Loucy (cell line): ENCODE measurements around the gene ST6GALNAC1.

Source experiments
- H2AFZ ChIP-seq: fragments of 200-600 bp; sonication (generic); 2 replicates; pipeline ENCODE4 v1.6.0; 2016; ENCODE audit warnings: antibody characterized with exemption, mild to moderate bottlenecking, low read length, moderate library complexity
- H3F3A ChIP-seq: fragments of 200-600 bp; 2 replicates; pipeline ENCODE4 v1.6.0; 2016; ENCODE audit warnings: antibody characterized with exemption, low read depth, mild to moderate bottlenecking
- H3K27me3 ChIP-seq: fragments of 200-600 bp; sonication (generic); 2 replicates; pipeline ENCODE4 v1.6.1; 2014; ENCODE audit warnings: low read length, mild to moderate bottlenecking; ENCODE audit not compliant: insufficient read depth, poor library complexity, severe bottlenecking
- H3K36me3 ChIP-seq: fragments of 200-600 bp; sonication (generic); 2 replicates; pipeline ENCODE4 v1.6.1; 2016; ENCODE audit warnings: low read length; ENCODE audit not compliant: insufficient read depth
- H3K4me1 ChIP-seq: fragments of 200-600 bp; sonication (generic); 2 replicates; pipeline ENCODE4 v1.5.1; 2014; ENCODE audit warnings: low read length, mild to moderate bottlenecking; ENCODE audit not compliant: insufficient read depth, poor library complexity, severe bottlenecking
- H3K4me2 ChIP-seq: fragments of 200-600 bp; sonication (generic); 2 replicates; pipeline ENCODE4 v1.6.0; 2014; ENCODE audit warnings: antibody characterized with exemption, low read length, low read depth, mild to moderate bottlenecking; ENCODE audit not compliant: poor library complexity, severe bottlenecking
- H3K4me3 ChIP-seq: fragments of 200-600 bp; sonication (generic); 2 replicates; pipeline ENCODE4 v1.5.1; 2014; ENCODE audit warnings: low read length, mild to moderate bottlenecking, mixed read lengths; ENCODE audit not compliant: poor library complexity, severe bottlenecking
- H3K79me2 ChIP-seq: fragments of 200-600 bp; sonication (generic); 2 replicates; pipeline ENCODE4 v1.6.1; 2014; ENCODE audit warnings: low read length; ENCODE audit not compliant: insufficient read depth
- H3K9ac ChIP-seq: fragments of 200-600 bp; sonication (generic); 2 replicates; pipeline ENCODE4 v1.6.0; 2014; ENCODE audit warnings: mild to moderate bottlenecking, low read depth, low read length, moderate library complexity; ENCODE audit not compliant: poor library complexity, severe bottlenecking
- H3K9me2 ChIP-seq: fragments of 200-600 bp; sonication (generic); replicated peaks from 2 replicates; pipeline ENCODE4 v1.6.1; 2016; ENCODE audit warnings: low read depth, low read length, mixed read lengths
- H3K9me3 ChIP-seq: fragments of 200-600 bp; sonication (generic); 2 replicates; pipeline ENCODE4 v1.6.1; 2014; ENCODE audit warnings: mild to moderate bottlenecking, antibody characterized with exemption, low read length, low read depth; ENCODE audit not compliant: insufficient read depth
- H4K20me1 ChIP-seq: fragments of 200-600 bp; sonication (generic); 2 replicates; pipeline ENCODE4 v1.6.0; 2014; ENCODE audit warnings: antibody characterized with exemption, low read length, mild to moderate bottlenecking; ENCODE audit not compliant: insufficient read depth, poor library complexity, severe bottlenecking
- EZH2phosphoT487 ChIP-seq: fragments of 200-600 bp; IDR thresholded peaks from 2 replicates; pipeline ENCODE4 v1.6.1; 2018; ENCODE audit warnings: antibody characterized with exemption, mild to moderate bottlenecking, moderate library complexity, borderline replicate concordance
- TF ChIP-seq, protein P1 (sequence below): fragments of 200-600 bp; sonication (generic); conservative IDR thresholded peaks from 2 replicates; pipeline ENCODE4 v1.5.1; 2014; ENCODE audit warnings: mild to moderate bottlenecking, antibody characterized with exemption, low read length

ST6GALNAC1 gene

DNA sequence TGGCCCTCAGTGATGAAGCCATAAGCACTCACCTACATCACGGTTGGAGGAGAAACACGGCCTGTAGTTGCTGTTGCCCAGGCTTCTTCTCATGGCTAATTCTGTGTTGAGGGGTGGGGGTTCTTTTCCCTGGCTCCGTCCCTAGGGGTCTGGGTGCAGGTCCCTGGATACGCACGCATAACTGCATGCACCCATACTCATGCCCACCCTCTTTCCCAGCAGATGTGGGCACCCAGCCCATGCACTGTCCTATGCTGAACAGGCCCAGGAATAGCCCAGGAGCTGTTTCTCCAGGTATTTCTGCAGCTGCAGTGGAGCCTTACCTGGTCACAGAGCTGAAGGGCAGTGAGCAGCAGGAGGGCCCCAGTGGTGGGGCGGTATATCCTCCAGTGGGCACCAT, 18.1 kb downstream of the ST6GALNAC1 start:
- no peaks in the 10 kb centered on the region for H3K9me2 ChIP-seq
- H3K36me3 ChIP-seq, result no peaks in the 10 kb centered on the region
- no peaks in the 10 kb centered on the region for H3K27me3 ChIP-seq
- H3K9ac ChIP-seq, result no peak overlapping the region
- peaks cover 3% of the 10 kb centered on the region for H3K4me1 ChIP-seq
- H4K20me1 ChIP-seq, result no peaks in the 10 kb centered on the region
- H3K9me3 ChIP-seq, result no peaks in the 10 kb centered on the region
- H3K79me2 ChIP-seq, result no peaks in the 10 kb centered on the region
- H3K4me2 ChIP-seq, result no peak overlapping the region
- no peak for TF ChIP-seq EZH2phosphoT487
- TF ChIP-seq, protein P1, sequence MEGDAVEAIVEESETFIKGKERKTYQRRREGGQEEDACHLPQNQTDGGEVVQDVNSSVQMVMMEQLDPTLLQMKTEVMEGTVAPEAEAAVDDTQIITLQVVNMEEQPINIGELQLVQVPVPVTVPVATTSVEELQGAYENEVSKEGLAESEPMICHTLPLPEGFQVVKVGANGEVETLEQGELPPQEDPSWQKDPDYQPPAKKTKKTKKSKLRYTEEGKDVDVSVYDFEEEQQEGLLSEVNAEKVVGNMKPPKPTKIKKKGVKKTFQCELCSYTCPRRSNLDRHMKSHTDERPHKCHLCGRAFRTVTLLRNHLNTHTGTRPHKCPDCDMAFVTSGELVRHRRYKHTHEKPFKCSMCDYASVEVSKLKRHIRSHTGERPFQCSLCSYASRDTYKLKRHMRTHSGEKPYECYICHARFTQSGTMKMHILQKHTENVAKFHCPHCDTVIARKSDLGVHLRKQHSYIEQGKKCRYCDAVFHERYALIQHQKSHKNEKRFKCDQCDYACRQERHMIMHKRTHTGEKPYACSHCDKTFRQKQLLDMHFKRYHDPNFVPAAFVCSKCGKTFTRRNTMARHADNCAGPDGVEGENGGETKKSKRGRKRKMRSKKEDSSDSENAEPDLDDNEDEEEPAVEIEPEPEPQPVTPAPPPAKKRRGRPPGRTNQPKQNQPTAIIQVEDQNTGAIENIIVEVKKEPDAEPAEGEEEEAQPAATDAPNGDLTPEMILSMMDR, result no peak
- H2AFZ ChIP-seq, result no peak overlapping the region
- H3K4me3 ChIP-seq, result no peak overlapping the region
- H3F3A ChIP-seq, result no peaks in the 10 kb centered on the region

DNA sequence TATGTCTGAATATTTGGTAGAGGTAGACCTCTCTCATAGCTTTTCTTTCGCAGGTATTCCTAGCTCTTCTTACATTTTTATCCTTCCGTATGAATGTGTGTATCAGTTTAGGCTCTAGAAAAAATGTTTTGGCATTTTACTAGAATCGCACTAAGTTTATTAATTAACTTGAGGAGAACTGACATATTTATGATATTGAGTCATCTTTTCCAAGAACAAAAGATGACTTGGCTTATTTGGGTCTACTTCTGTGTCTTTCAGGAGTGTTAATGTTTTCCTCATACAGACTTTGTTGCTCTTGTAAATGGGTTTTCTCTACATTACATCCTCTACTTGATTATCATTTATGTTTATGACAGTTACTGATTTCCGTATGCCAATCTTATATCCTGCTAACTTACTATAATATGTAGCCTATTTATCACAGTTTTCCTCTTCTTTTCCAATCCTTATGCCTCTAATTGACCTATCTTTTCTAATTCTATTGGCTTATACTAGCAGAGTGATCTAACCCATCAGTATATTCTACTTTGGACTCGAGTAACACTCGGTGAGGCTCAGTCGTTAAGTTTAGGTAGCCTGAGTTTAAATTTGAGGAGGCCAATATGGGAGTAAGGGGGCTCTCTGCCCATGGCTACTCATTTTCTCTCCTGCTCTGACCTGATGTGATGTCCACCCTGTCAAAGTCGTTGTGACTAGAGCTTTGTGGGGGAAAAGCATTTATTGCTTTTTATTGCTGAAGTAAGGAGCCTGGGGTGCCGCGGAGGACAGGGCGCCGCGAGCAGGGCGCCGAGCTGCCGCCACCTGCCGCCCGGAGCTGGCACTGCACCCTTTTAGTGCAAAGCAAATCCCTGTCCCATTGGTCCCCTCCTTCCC, 20.0 kb downstream of the ST6GALNAC1 start:
- no peaks in the 10 kb centered on the region for H3K36me3 ChIP-seq
- no peak overlapping the region for H3K9ac ChIP-seq
- no peak for TF ChIP-seq EZH2phosphoT487
- TF ChIP-seq, protein P1, result peak; percentile 82
- H3F3A ChIP-seq, result no peaks in the 10 kb centered on the region
- peak overlapping the region; percentile 26 for H3K4me3 ChIP-seq
- no peaks in the 10 kb centered on the region for H4K20me1 ChIP-seq
- H3K9me3 ChIP-seq, result no peaks in the 10 kb centered on the region
- H2AFZ ChIP-seq, result peak overlapping the region; percentile 88
- H3K9me2 ChIP-seq, result no peaks in the 10 kb centered on the region
- H3K4me2 ChIP-seq, result peak overlapping the region; percentile 67
- H3K27me3 ChIP-seq, result no peaks in the 10 kb centered on the region
- H3K79me2 ChIP-seq, result no peaks in the 10 kb centered on the region
- H3K4me1 ChIP-seq, result peaks cover 3% of the 10 kb centered on the region

DNA sequence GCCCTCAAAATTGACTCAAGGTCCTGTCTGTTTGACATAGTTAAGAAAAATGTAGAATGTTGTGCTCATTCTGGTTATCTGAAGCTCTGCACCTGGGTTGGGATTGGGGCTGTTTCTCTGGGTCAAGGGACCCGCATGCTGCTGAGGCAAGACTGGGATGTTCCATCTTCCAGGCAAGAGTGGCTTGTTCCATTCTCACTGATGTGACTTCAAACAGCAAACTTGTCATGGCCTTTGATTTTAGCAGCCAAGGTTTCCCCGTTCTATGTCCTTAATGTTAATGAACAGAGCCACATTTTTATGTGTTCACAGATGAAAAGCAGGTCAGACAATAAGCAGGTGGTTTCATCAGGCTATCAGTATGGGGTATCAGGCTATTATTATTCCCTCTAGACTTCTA, 25.7 kb downstream of the ST6GALNAC1 start:
- no peaks in the 10 kb centered on the region for H4K20me1 ChIP-seq
- no peak overlapping the region for H2AFZ ChIP-seq
- H3K4me1 ChIP-seq, result peaks cover 11% of the 10 kb centered on the region
- no peak overlapping the region for H3K4me3 ChIP-seq
- H3K4me2 ChIP-seq, result no peak overlapping the region
- 0 out of 2 replicates have a peak, but pooled peaks cover 5% of the 10 kb centered on the region for H3F3A ChIP-seq
- no peaks in the 10 kb centered on the region for H3K9me2 ChIP-seq
- H3K79me2 ChIP-seq, result no peaks in the 10 kb centered on the region
- TF ChIP-seq, protein P1, result no peak
- TF ChIP-seq EZH2phosphoT487, result no peak
- no peaks in the 10 kb centered on the region for H3K9me3 ChIP-seq
- no peaks in the 10 kb centered on the region for H3K27me3 ChIP-seq
- H3K9ac ChIP-seq, result no peak overlapping the region
- H3K36me3 ChIP-seq, result no peaks in the 10 kb centered on the region
